Activated T-helper 17 cell treated with anti-CD3 and anti-CD28 coated beads, Interleukin-2, amount 50 U/mL, for 72 hours (primary cell): ENCODE data around the gene SREBF2. TPM values are rescaled to one million over a fixed set of nuclear protein-coding genes. Genes with fewer than 3 reads are reported as not detected.
A peak's percentile ranks its signal among the peaks of the same experiment; 100 is the strongest.

Experiments used
- ATAC-seq: fragments of 150-1000 bp; cut with Tn5 transposase; replicated peaks from 2 replicates; pipeline ENCODE4 v1.10.0; 2021; ENCODE audit warnings: mild to moderate bottlenecking, moderate library complexity
- H3K27ac Mint-ChIP-seq: one replicate; pipeline ENCODE4 v1.8.0; 2022; ENCODE audit warnings: mixed read lengths
- H3K27me3 Mint-ChIP-seq: one replicate; pipeline ENCODE4 v1.8.0; 2022; ENCODE audit warnings: mixed read lengths
- H3K36me3 Mint-ChIP-seq: one replicate; pipeline ENCODE4 v1.8.0; 2022; ENCODE audit warnings: low read depth, mild to moderate bottlenecking, mixed read lengths
- H3K4me1 Mint-ChIP-seq: one replicate; pipeline ENCODE4 v1.8.0; 2022; ENCODE audit warnings: mixed read lengths
- H3K4me3 Mint-ChIP-seq: one replicate; pipeline ENCODE4 v1.8.0; 2022; ENCODE audit warnings: mild to moderate bottlenecking, mixed read lengths
- H3K9me3 Mint-ChIP-seq: one replicate; pipeline ENCODE4 v1.8.0; 2022; ENCODE audit warnings: mixed read lengths
- total RNA-seq, 2 donors: library from RNA; stranded (reverse); gene quantifications; one replicate each; pipeline ENCODE4 v1.2.3, GENCODE V29; 2022

SREBF2 gene
- total RNA-seq, result 100 to 1,000 TPM; 126 to 162 TPM

- Mint-ChIP-seq H3K27ac (peak within 1 kb of the TSS; percentile 98), H3K9me3 (no peaks in the 10 kb centered on the region), H3K4me1 (peaks cover 29% of the 10 kb centered on the region), H3K4me3 (peak within 1 kb of the TSS; percentile 92), H3K27me3 (no peaks in the 10 kb centered on the region), H3K36me3 (peaks cover 57% of the 10 kb centered on the region)
- ATAC-seq, result peak; percentile 94
These were observed at the start of gene SREBF2 for GRCh38 chr22:41832553-41833368. Gene SREBF2 (plus strand): TSS chr22:41833105. CDS start chr22:41833271, 166 bp downstream.

- no peak for ATAC-seq
- no peaks in the 10 kb centered on the region for H3K27me3 Mint-ChIP-seq
- H3K4me3 Mint-ChIP-seq, result no peak overlapping the region
- H3K9me3 Mint-ChIP-seq, result no peaks in the 10 kb centered on the region
- peaks cover 56% of the 10 kb centered on the region for H3K36me3 Mint-ChIP-seq
- H3K27ac Mint-ChIP-seq, result no peak overlapping the region
- peaks cover 9% of the 10 kb centered on the region for H3K4me1 Mint-ChIP-seq
These were observed 45.6 kb upstream of the SREBF2 start for GRCh38 chr22:41787331-41787730.

- Mint-ChIP-seq H3K4me1 (peaks cover 4% of the 10 kb centered on the region), H3K27ac (no peak overlapping the region), H3K27me3 (no peaks in the 10 kb centered on the region), H3K9me3 (no peaks in the 10 kb centered on the region), H3K36me3 (peaks cover 66% of the 10 kb centered on the region), H3K4me3 (no peak overlapping the region)
- no peak for ATAC-seq
These were observed 39.0 kb upstream of the SREBF2 start for GRCh38 chr22:41793871-41794270.

GRCh38 chr22:41798736-41799135, 34.2 kb upstream of the SREBF2 start:
- peaks cover 14% of the 10 kb centered on the region for H3K4me1 Mint-ChIP-seq
- H3K4me3 Mint-ChIP-seq, result peak overlapping the region; percentile 81
- H3K27ac Mint-ChIP-seq, result peak overlapping the region; percentile 83
- peaks cover 43% of the 10 kb centered on the region for H3K36me3 Mint-ChIP-seq
- H3K27me3 Mint-ChIP-seq, result no peaks in the 10 kb centered on the region
- ATAC-seq, result no peak
- no peaks in the 10 kb centered on the region for H3K9me3 Mint-ChIP-seq

DNA sequence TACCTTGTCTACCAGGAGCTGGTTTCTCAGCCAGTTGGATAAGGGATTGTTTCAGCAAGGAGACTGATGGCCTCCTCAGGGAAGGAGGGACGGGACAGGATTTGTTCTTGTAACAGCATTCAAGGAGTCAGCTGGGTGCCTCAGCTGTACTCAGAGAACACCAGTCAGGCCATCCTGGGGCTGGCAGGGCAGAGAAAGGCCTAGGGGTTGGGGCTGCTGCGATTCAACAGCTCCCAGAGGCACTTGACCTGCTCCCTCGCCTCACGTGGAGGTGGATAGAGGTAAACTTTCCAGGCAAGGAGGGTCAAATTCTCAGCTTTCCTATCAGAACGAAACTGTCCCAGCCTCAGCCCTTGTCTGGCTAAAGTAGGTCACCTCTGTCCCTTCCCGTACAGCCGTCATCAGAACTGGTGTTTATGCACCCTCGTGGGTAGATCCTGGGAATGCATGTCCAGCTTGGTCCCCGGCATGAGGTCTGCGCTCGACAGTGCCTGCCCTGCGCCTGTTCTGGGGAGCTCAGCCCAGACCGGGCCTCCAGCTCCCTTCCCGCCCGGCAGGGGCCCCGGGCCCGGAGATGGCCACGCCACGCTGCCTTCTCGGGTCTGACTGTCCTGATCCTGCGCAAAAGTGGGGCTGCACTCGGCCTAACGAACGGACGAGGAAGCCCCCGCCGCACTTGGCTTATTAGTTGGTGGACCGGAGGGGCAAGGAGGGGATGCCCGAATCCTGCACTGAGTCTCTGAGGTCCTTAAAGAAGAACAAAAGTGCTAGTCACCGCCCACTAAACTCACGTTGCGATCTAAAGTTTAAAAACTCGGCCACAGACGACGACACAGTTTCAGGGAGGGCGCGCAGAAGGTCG, 33.2 kb upstream of the SREBF2 start:
- H3K9me3 Mint-ChIP-seq, result no peaks in the 10 kb centered on the region
- no peaks in the 10 kb centered on the region for H3K27me3 Mint-ChIP-seq
- H3K4me3 Mint-ChIP-seq, result peak overlapping the region; percentile 81
- peak; percentile 42 for ATAC-seq
- H3K27ac Mint-ChIP-seq, result peak overlapping the region; percentile 83
- H3K4me1 Mint-ChIP-seq, result peaks cover 18% of the 10 kb centered on the region
- H3K36me3 Mint-ChIP-seq, result peaks cover 33% of the 10 kb centered on the region

DNA sequence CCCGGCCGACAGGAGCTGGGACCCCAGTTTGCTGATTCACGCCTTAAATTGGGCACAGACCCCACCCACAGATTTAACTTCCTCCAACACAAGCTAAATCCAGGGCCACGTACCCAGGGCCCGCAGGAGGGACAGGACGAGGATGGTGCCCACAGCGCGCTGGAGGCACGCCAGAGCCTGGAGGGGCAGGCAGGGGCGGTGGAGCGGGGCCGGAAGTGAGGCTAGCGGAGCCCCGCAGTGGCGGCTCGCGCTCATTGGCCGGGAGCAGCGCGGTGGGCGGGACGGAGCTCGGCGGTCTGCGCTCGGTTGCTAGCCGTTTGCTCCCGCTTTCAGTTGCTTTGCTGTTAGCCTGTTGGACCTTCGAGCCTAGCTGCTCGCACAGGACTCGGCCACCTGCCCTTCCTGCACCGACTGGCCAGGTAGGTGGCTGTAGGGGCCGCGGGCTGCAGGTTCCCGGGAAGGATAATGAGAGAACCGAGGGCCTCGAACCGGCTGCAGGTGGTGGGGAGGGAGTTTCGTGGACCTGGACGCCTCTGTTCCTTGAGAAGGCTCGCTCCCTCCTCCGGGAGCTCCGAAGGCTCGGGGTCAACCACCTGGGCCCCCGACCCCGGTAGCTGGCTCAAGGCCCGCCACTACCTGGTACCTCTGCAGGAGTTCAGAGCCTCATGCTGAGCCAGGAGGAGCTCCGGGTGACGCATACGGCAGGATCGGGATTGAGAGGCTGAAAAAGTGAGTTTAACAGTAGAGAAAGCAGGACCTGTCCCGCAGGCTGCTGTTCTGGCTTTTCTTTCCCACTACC, 32.4 kb upstream of the SREBF2 start, which contains the start of gene CCDC134:
Gene CCDC134 (plus strand): TSS at position 332 of the 799 bp plus-strand sequence. CDS start 8,212 bp downstream, outside the sequence.
- peaks cover 18% of the 10 kb centered on the region for H3K4me1 Mint-ChIP-seq
- peak within 1 kb of the TSS; percentile 83 for H3K27ac Mint-ChIP-seq
- H3K36me3 Mint-ChIP-seq, result peaks cover 25% of the 10 kb centered on the region
- no peaks in the 10 kb centered on the region for H3K27me3 Mint-ChIP-seq
- peak; percentile 97 for ATAC-seq
- peak within 1 kb of the TSS; percentile 81 for H3K4me3 Mint-ChIP-seq
- no peaks in the 10 kb centered on the region for H3K9me3 Mint-ChIP-seq

DNA sequence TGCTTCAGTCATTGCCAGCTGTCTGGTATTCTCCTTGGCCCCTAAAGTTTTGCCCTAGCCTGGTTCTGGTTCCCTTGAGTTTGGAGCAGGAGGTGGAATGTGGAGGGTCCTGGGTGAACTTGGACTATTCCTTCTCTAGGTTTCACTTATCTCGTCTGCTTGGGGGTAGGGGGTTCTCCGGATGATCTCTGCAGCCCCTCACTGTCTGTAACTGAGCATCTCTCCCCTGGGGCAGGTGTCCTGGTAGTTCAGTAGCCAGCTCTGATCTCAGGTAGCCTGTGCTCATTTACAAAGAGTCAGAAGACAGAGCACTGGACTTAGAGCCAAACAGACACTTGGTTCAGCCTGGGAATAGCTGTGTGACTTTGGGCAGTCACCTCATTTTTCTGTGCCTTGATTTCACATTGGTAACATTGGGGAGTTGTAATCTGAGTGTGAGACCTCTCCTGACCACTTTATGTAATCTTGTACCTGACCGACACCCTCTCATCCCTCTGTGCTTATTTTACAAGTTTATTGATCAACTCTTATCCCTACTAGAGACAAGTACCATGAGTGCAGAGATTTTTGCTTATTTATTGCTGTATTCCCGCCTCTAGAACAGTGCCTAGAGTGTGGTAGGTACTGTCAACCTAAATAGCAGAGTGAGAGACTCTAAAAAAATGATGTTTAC, 31.6 kb upstream of the SREBF2 start:
- H3K4me3 Mint-ChIP-seq, result peak overlapping the region; percentile 81
- peaks cover 18% of the 10 kb centered on the region for H3K4me1 Mint-ChIP-seq
- H3K27me3 Mint-ChIP-seq, result no peaks in the 10 kb centered on the region
- H3K9me3 Mint-ChIP-seq, result no peaks in the 10 kb centered on the region
- peaks cover 20% of the 10 kb centered on the region for H3K36me3 Mint-ChIP-seq
- ATAC-seq, result no peak
- peak overlapping the region; percentile 83 for H3K27ac Mint-ChIP-seq

- Mint-ChIP-seq H3K4me3 (peak overlapping the region; percentile 81), H3K27me3 (no peaks in the 10 kb centered on the region), H3K27ac (peak overlapping the region; percentile 83), H3K9me3 (no peaks in the 10 kb centered on the region), H3K4me1 (peaks cover 18% of the 10 kb centered on the region), H3K36me3 (peaks cover 20% of the 10 kb centered on the region)
- no peak for ATAC-seq
These were observed 31.0 kb upstream of the SREBF2 start for GRCh38 chr22:41801886-41802285.

GRCh38 chr22:41805639-41806038, 27.3 kb upstream of the SREBF2 start:
- Mint-ChIP-seq H3K4me3 (no peak overlapping the region), H3K9me3 (no peaks in the 10 kb centered on the region), H3K27ac (no peak overlapping the region), H3K36me3 (peaks cover 11% of the 10 kb centered on the region), H3K27me3 (no peaks in the 10 kb centered on the region), H3K4me1 (peaks cover 13% of the 10 kb centered on the region)
- no peak for ATAC-seq

GRCh38 chr22:41808400-41808799, 24.5 kb upstream of the SREBF2 start:
- H3K36me3 Mint-ChIP-seq, result peaks cover 26% of the 10 kb centered on the region
- H3K27me3 Mint-ChIP-seq, result no peaks in the 10 kb centered on the region
- no peak for ATAC-seq

DNA sequence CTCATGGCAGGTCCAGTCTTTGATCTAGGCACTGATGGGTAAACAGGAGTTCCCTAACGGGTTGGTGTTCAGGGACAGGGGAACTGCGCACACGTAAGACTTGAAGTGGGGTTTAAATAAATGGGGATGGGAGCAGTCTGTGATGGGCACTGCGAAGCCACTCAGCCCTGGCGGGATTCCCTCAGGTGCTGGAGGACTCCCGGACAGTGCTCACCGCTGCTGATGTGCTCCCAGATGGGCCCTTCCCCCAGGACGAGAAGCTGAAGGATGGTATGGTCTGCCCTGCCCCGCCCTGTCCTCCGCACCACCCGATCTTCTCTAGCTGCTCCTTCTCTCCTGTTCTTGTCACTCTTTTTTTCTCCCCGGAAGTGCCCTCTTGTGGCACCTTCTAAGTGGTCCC, 22.9 kb upstream of the SREBF2 start:
- H3K27me3 Mint-ChIP-seq, result no peaks in the 10 kb centered on the region
- H3K9me3 Mint-ChIP-seq, result no peaks in the 10 kb centered on the region
- H3K36me3 Mint-ChIP-seq, result peaks cover 40% of the 10 kb centered on the region
- H3K4me1 Mint-ChIP-seq, result no peaks in the 10 kb centered on the region
- ATAC-seq, result no peak
- H3K27ac Mint-ChIP-seq, result no peak overlapping the region
- no peak overlapping the region for H3K4me3 Mint-ChIP-seq

More at GRCh38 chr22:41808400-41808799, 24.5 kb upstream of the SREBF2 start:
- Mint-ChIP-seq H3K4me3 (no peak overlapping the region), H3K9me3 (no peaks in the 10 kb centered on the region), H3K4me1 (peaks cover 4% of the 10 kb centered on the region), H3K27ac (peak overlapping the region; percentile 66)

GRCh38 chr22:41812805-41813545, 19.9 kb upstream of the SREBF2 start:
- no peak overlapping the region for H3K4me3 Mint-ChIP-seq
- H3K27me3 Mint-ChIP-seq, result no peaks in the 10 kb centered on the region
- ATAC-seq, result no peak
- no peak overlapping the region for H3K27ac Mint-ChIP-seq
- H3K36me3 Mint-ChIP-seq, result peaks cover 58% of the 10 kb centered on the region
- H3K9me3 Mint-ChIP-seq, result no peaks in the 10 kb centered on the region
- H3K4me1 Mint-ChIP-seq, result no peaks in the 10 kb centered on the region
